GM23248 (cell line): ENCODE data around the gene NFILZ. TPM values are rescaled to one million over a fixed set of nuclear protein-coding genes. Genes with fewer than 3 reads are reported as not detected.

ENCODE experiments used
- DNase-seq: peaks from one replicate; pipeline ENCODE4 v3.0.0-alpha.2; 2015
- H2AFZ ChIP-seq: fragments of 200-600 bp; sonication (generic); 2 replicates; pipeline ENCODE4 v1.6.1; 2016; ENCODE audit warnings: antibody characterized with exemption
- H3F3A ChIP-seq: fragments of 200-600 bp; sonication (generic); 2 replicates; pipeline ENCODE4 v1.6.1; 2016; ENCODE audit warnings: mild to moderate bottlenecking, antibody characterized with exemption, mixed run types; ENCODE audit not compliant: insufficient read depth
- H3K27ac ChIP-seq: fragments of 200-600 bp; sonication (generic); 2 replicates; pipeline ENCODE4 v1.5.1; 2016; ENCODE audit warnings: mild to moderate bottlenecking
- H3K27me3 ChIP-seq: fragments of 200-600 bp; sonication (generic); replicated peaks from 2 replicates; pipeline ENCODE4 v1.6.1; 2016; ENCODE audit warnings: mild to moderate bottlenecking; ENCODE audit not compliant: insufficient read depth
- H3K36me3 ChIP-seq: fragments of 200-600 bp; sonication (generic); 2 replicates; pipeline ENCODE4 v1.6.1; 2016; ENCODE audit warnings: low read depth, mild to moderate bottlenecking
- H3K4me1 ChIP-seq: fragments of 200-600 bp; sonication (generic); 2 replicates; pipeline ENCODE4 v1.6.1; 2016; ENCODE audit warnings: mild to moderate bottlenecking; ENCODE audit not compliant: insufficient read depth
- H3K4me2 ChIP-seq: fragments of 200-600 bp; sonication (generic); one replicate; pipeline ENCODE4 v1.6.1; 2016; ENCODE audit warnings: mild to moderate bottlenecking; ENCODE audit not compliant: unreplicated experiment
- H3K4me3 ChIP-seq: fragments of 200-600 bp; sonication (generic); 2 replicates; pipeline ENCODE4 v1.5.1; 2016; ENCODE audit warnings: mild to moderate bottlenecking
- H3K79me2 ChIP-seq: fragments of 200-600 bp; sonication (generic); 2 replicates; pipeline ENCODE4 v1.6.1; 2016; ENCODE audit warnings: mild to moderate bottlenecking; ENCODE audit not compliant: insufficient read depth
- H3K9ac ChIP-seq: fragments of 200-600 bp; sonication (generic); 2 replicates; pipeline ENCODE4 v1.6.1; 2016; ENCODE audit warnings: mild to moderate bottlenecking
- H3K9me2 ChIP-seq: fragments of 200-600 bp; sonication (generic); 2 replicates; pipeline ENCODE4 v1.6.1; 2016; ENCODE audit warnings: mixed run types, mild to moderate bottlenecking, moderate library complexity; ENCODE audit not compliant: insufficient read depth
- H3K9me3 ChIP-seq: fragments of 200-600 bp; sonication (generic); one replicate; pipeline ENCODE4 v1.6.1; 2017; ENCODE audit warnings: low read depth
- H4K20me1 ChIP-seq: fragments of 200-600 bp; sonication (generic); 2 replicates; pipeline ENCODE4 v1.6.0; 2016; ENCODE audit not compliant: insufficient read depth
- EZH2 ChIP-seq: fragments of 200-600 bp; sonication (generic); IDR thresholded peaks from 2 replicates; pipeline ENCODE4 v1.6.1; 2018; ENCODE audit warnings: antibody characterized with exemption, mild to moderate bottlenecking; ENCODE audit not compliant: insufficient read depth, poor library complexity, severe bottlenecking
- EZH2phosphoT487 ChIP-seq: fragments of 200-600 bp; sonication (generic); IDR thresholded peaks from 2 replicates; pipeline ENCODE4 v1.6.1; 2018; ENCODE audit warnings: antibody characterized with exemption, moderate library complexity, mild to moderate bottlenecking, low read depth; ENCODE audit not compliant: insufficient read depth
- WGBS, 2 experiments: methylation state at CpG; one replicate each; pipeline ENCODE4 v1.1.6; 2015 to 2017; ENCODE audit warnings: low lambda C conversion rate in 2 of 2, low coverage in 1 of 2; ENCODE audit errors: missing lambda C conversion rate in 2 of 2; 5-methylcytosine and 5-hydroxymethylcytosine counted together
- in situ Hi-C: fragments of 300-500 bp; cut with MboI; formaldehyde crosslinking; loops from 2 replicates; pipeline ENCODE4 v1.15.0; 2020
- polyA plus RNA-seq: library from polyadenylated mRNA; unstranded; fragments of >200 nt; fragmentation: Nextera tagmentation; extraction: Ambion mirVana; gene quantifications from 2 replicates; pipeline ENCODE4 v1.2.1, GENCODE V29; 2016
- total RNA-seq: library from RNA; depleted of rRNA; stranded (reverse); fragments of >200 nt; shearing (Covaris generic); gene quantifications from 2 replicates; pipeline ENCODE4 v1.2.3, GENCODE V29; 2014

The NFILZ gene
- total and polyA plus RNA-seq, 2 experiments from 2014 or later: not detected

DNA sequence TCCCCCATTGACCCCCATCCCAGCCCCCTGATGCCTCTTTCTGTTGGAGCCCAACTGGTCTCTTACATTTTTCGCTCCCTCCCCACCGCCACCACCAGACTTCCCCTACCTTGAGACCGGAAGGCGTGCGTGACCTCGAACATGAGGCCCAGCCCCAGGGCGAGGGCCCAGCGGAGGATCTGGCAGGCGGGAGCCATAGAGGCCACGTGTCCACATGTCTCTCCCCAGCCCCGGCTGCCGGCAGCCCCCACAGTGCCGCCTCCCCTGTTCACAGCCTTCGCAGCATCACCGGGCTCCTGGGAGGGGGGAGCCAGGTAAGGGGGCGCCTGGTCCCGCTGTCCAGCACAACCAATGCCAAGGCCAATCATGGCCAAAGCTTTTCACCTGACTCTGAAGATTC, 24.9 kb upstream of the NFILZ start:
- peaks cover 16% of the 10 kb centered on the region for H3K4me1 ChIP-seq
- no peak overlapping the region for H2AFZ ChIP-seq
- H3K27me3 ChIP-seq: no peaks in the 10 kb centered on the region
- no peaks in the 10 kb centered on the region for H3K79me2 ChIP-seq
- in situ Hi-C loops: no loop called here
- H3K36me3 ChIP-seq: no peaks in the 10 kb centered on the region; the same call in 1 of the 2 replicates
- no peak for TF ChIP-seq EZH2
- TF ChIP-seq EZH2phosphoT487: no peak
- H3K9me2 ChIP-seq: no peaks in the 10 kb centered on the region
- H3K4me3 ChIP-seq: no peak overlapping the region
- no peak for DNase-seq
- 0 out of 2 replicates have a peak, but pooled peaks cover 4% of the 10 kb centered on the region for H3F3A ChIP-seq
- WGBS, 2 experiments: 95 to 96% methylated on average over 8 to 17 of the region's 17 CpGs
- H3K4me2 ChIP-seq: no peak overlapping the region
- H4K20me1 ChIP-seq: no peaks in the 10 kb centered on the region
- no peaks in the 10 kb centered on the region for H3K9me3 ChIP-seq
- no peak overlapping the region for H3K27ac ChIP-seq
- H3K9ac ChIP-seq: no peak overlapping the region

DNA sequence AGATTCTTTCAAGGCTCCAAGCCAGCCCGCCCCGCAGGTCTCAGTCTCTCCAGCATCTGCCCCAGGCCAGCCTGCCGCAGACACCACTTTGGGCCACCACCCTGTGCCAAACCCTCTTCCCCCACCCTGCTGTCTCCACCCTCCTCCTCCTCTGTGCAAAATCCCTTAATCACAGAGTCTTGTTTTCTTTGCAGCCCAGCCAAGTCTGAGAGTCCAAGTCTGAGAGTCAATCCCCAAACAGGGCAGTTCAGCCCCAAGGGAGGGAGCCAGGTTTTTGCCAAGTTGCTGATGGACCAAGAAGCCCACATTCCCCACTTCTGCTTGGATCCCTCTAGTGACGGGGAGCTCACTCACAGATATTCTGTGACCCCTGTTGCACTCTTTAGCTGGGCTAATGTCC, 23.0 kb upstream of the NFILZ start:
- WGBS, 2 experiments: 41 to 43% methylated on average over 4 of the region's 4 CpGs
- in situ Hi-C loops: no loop called here
- H3K27me3 ChIP-seq: no peaks in the 10 kb centered on the region
- TF ChIP-seq EZH2phosphoT487 (no peak), EZH2 (no peak)
- 0 out of 2 replicates have a peak, but pooled peaks cover 4% of the 10 kb centered on the region for H3F3A ChIP-seq
- no peak overlapping the region for H2AFZ ChIP-seq
- no peaks in the 10 kb centered on the region for H3K9me3 ChIP-seq
- H3K9me2 ChIP-seq: no peaks in the 10 kb centered on the region
- no peaks in the 10 kb centered on the region for H4K20me1 ChIP-seq
- H3K4me3 ChIP-seq: no peak overlapping the region
- H3K27ac ChIP-seq: peak overlapping the region; percentile 22; the same call in 1 of the 2 replicates
- no peak overlapping the region for H3K9ac ChIP-seq
- no peaks in the 10 kb centered on the region for H3K79me2 ChIP-seq
- H3K4me1 ChIP-seq: peaks cover 16% of the 10 kb centered on the region
- no peaks in the 10 kb centered on the region; the same call in 1 of the 2 replicates for H3K36me3 ChIP-seq
- H3K4me2 ChIP-seq: peak overlapping the region; percentile 39
- peak; percentile 82 for DNase-seq

DNA sequence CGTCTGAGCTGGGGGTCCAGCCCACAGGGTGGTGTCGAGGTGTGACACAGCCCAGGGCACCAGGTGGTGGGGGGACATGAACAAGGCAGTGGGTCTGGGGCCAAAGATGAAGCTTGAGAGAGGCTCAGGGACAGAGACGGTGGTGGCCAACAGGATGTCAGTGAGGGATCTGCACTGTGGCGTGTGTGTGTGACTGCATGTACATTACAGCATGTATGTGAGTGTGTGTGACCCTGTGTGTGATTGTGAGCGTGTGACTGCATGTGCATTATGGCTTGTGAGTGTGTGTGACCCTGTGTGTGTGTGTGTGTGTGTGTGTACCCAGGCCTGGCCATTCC, 21.5 kb upstream of the NFILZ start:
- peak overlapping the region; percentile 99 for H3K4me2 ChIP-seq
- H3K9me2 ChIP-seq: no peaks in the 10 kb centered on the region
- in situ Hi-C loops: no loop called here
- TF ChIP-seq EZH2 (no peak), EZH2phosphoT487 (no peak)
- H3K27ac ChIP-seq: peak overlapping the region; percentile 70
- DNase-seq: no peak
- no peaks in the 10 kb centered on the region for H3K9me3 ChIP-seq
- no peaks in the 10 kb centered on the region for H3K79me2 ChIP-seq
- peak overlapping the region; percentile 92 for H3K9ac ChIP-seq
- H4K20me1 ChIP-seq: no peaks in the 10 kb centered on the region
- 0 out of 2 replicates have a peak, but pooled peaks cover 4% of the 10 kb centered on the region for H3F3A ChIP-seq
- H3K4me1 ChIP-seq: peaks cover 16% of the 10 kb centered on the region
- peak overlapping the region; percentile 98 for H2AFZ ChIP-seq
- peak overlapping the region; percentile 76 for H3K4me3 ChIP-seq
- no peaks in the 10 kb centered on the region; the same call in 1 of the 2 replicates for H3K36me3 ChIP-seq
- 25 to 41% methylated on average over 3 to 5 of the region's 5 CpGs for WGBS, 2 experiments
- no peaks in the 10 kb centered on the region for H3K27me3 ChIP-seq

DNA sequence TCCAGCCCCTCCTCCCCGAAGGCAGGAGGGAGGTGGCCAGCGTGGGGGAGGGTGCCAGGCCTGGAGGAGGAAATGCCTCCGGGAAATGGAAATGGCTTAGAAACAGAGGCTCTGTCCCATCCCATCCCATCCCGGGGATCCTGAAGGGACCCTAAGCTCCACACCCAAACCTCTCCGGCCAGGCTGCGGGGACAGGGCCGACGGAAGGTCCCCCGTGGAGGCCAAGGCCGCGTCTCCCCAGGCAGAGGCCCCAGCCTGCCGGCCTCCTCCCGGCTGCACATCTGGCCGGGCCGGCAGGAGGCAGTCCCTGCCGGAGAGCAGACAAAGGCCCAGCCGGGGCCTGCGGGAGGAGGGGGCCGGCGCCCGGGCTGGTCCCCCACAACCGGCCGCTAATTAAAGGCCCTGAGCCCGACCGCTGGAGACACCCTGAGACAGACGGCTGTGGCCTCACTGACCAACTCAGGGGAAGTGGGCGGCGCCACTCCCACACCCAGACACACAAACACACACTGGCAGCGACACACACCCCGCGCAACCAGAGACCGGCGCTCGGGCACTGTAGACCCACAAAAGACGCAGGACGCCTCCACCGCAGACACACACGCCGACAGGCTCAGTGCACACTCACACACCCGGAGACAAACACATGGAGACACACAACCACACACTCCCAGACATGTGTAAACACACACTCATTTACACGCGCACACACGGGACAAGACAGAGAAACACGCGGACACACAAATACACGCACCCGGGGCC, 21.0 kb upstream of the NFILZ start:
- WGBS, 2 experiments: 1 to 2% methylated on average over 25 to 45 of the region's 47 CpGs
- H3F3A ChIP-seq: 0 out of 2 replicates have a peak, but pooled peaks cover 5% of the 10 kb centered on the region
- peak; percentile 79 for DNase-seq
- no peaks in the 10 kb centered on the region for H3K79me2 ChIP-seq
- H4K20me1 ChIP-seq: no peaks in the 10 kb centered on the region
- H3K4me2 ChIP-seq: peak overlapping the region; percentile 99
- H3K4me1 ChIP-seq: peaks cover 16% of the 10 kb centered on the region
- peak overlapping the region; percentile 76 for H3K4me3 ChIP-seq
- peak overlapping the region; percentile 70 for H3K27ac ChIP-seq
- TF ChIP-seq EZH2phosphoT487 (no peak), EZH2 (no peak)
- no peaks in the 10 kb centered on the region for H3K9me3 ChIP-seq
- peak overlapping the region; percentile 98 for H2AFZ ChIP-seq
- H3K9ac ChIP-seq: peak overlapping the region; percentile 92
- no peaks in the 10 kb centered on the region for H3K27me3 ChIP-seq
- H3K9me2 ChIP-seq: no peaks in the 10 kb centered on the region
- no peaks in the 10 kb centered on the region; the same call in 1 of the 2 replicates for H3K36me3 ChIP-seq
- in situ Hi-C loops: no loop called here
